IPS-20b (cell line): ENCODE data around the gene ITGB7.
A peak's percentile ranks its signal among the peaks of the same experiment; 100 is the strongest.

Source experiments
- H3K27ac ChIP-seq: one replicate; pipeline ENCODE4 v1.5.1; 2013; ENCODE audit warnings: low read length
- H3K27me3 ChIP-seq: 2 replicates; pipeline ENCODE4 v1.6.1; 2013; ENCODE audit warnings: mild to moderate bottlenecking, low read length, inconsistent platforms; ENCODE audit not compliant: insufficient read depth
- H3K36me3 ChIP-seq: 2 replicates; pipeline ENCODE4 v1.6.1; 2013; ENCODE audit warnings: low read depth, mild to moderate bottlenecking, inconsistent platforms, low read length, moderate library complexity; ENCODE audit not compliant: insufficient read depth
- H3K4me1 ChIP-seq: 2 replicates; pipeline ENCODE4 v1.6.1; 2013; ENCODE audit warnings: mild to moderate bottlenecking, control low read depth, inconsistent platforms, low read length, moderate library complexity; ENCODE audit not compliant: insufficient read depth
- H3K4me3 ChIP-seq: 2 replicates; pipeline ENCODE4 v1.5.1; 2013; ENCODE audit warnings: mild to moderate bottlenecking, low read length, inconsistent platforms
- H3K9ac ChIP-seq: 2 replicates; pipeline ENCODE4 v1.6.1; 2013; ENCODE audit warnings: low read depth, mild to moderate bottlenecking, inconsistent platforms, low read length, moderate library complexity
- H3K9me3 ChIP-seq: 2 replicates; pipeline ENCODE4 v1.6.1; 2013; ENCODE audit warnings: mild to moderate bottlenecking, low read depth, low read length, inconsistent platforms; ENCODE audit not compliant: insufficient read depth

ITGB7 gene, protein sequence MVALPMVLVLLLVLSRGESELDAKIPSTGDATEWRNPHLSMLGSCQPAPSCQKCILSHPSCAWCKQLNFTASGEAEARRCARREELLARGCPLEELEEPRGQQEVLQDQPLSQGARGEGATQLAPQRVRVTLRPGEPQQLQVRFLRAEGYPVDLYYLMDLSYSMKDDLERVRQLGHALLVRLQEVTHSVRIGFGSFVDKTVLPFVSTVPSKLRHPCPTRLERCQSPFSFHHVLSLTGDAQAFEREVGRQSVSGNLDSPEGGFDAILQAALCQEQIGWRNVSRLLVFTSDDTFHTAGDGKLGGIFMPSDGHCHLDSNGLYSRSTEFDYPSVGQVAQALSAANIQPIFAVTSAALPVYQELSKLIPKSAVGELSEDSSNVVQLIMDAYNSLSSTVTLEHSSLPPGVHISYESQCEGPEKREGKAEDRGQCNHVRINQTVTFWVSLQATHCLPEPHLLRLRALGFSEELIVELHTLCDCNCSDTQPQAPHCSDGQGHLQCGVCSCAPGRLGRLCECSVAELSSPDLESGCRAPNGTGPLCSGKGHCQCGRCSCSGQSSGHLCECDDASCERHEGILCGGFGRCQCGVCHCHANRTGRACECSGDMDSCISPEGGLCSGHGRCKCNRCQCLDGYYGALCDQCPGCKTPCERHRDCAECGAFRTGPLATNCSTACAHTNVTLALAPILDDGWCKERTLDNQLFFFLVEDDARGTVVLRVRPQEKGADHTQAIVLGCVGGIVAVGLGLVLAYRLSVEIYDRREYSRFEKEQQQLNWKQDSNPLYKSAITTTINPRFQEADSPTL

DNA sequence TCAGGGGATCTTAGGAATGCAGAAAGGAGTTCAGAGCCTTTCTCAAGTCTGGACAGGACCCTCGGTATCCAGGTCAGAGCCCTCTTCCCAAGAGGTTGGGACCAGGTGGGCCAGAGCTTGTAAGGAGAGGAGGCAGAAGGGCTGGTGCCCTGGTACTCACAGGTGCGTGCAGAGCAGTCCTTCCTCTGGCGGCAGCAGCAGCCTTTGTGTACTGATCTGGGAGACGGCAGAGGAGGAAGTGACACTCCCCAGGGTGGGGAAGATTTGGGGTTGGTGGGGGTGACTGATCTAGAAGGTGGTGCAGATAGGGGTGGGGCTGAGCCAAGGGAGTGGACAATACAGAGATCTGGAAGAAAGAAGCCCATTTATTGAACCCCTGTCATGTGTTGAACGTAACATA is at the start of gene ITGB7:
Gene ITGB7, minus strand, starts transcription at position 210 of the 400 bp plus-strand sequence. CDS start 6,808 bp downstream, outside the sequence.
- H3K4me1 ChIP-seq = peaks cover 3% of the 10 kb centered on the region; the same call in 1 of the 2 replicates
- no peak within 1 kb of the TSS for H3K9ac ChIP-seq
- peaks cover 21% of the 10 kb centered on the region for H3K36me3 ChIP-seq
- H3K27ac ChIP-seq = no peak within 1 kb of the TSS
- H3K27me3 ChIP-seq = no peaks in the 10 kb centered on the region
- H3K4me3 ChIP-seq = no peak within 1 kb of the TSS
- H3K9me3 ChIP-seq = no peaks in the 10 kb centered on the region

DNA sequence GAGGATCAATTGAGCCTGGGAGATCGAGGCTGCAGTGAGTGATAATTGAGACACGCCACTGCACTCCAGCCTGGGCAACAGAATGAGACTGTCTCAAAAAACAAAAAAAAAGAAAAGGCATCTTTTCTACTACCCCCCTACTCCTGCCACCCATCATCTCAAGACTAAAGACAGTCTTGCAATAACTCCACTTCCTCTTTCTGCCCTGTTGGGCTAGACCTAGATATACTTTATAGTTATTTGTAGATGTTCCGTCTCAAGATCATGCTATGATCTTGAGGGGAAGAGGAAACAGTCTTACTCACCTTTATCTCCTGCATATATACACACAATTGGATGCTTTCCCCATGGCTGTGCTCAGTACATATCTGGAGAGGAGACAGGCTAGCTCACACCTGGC is 48.9 kb upstream of the ITGB7 start:
- H3K9me3 ChIP-seq = no peaks in the 10 kb centered on the region
- peaks cover 8% of the 10 kb centered on the region; the same call in 1 of the 2 replicates for H3K4me1 ChIP-seq
- no peak overlapping the region for H3K27ac ChIP-seq
- H3K27me3 ChIP-seq = no peaks in the 10 kb centered on the region
- H3K9ac ChIP-seq = no peak overlapping the region
- no peak overlapping the region for H3K4me3 ChIP-seq
- peaks cover 12% of the 10 kb centered on the region; the same call in 1 of the 2 replicates for H3K36me3 ChIP-seq

DNA sequence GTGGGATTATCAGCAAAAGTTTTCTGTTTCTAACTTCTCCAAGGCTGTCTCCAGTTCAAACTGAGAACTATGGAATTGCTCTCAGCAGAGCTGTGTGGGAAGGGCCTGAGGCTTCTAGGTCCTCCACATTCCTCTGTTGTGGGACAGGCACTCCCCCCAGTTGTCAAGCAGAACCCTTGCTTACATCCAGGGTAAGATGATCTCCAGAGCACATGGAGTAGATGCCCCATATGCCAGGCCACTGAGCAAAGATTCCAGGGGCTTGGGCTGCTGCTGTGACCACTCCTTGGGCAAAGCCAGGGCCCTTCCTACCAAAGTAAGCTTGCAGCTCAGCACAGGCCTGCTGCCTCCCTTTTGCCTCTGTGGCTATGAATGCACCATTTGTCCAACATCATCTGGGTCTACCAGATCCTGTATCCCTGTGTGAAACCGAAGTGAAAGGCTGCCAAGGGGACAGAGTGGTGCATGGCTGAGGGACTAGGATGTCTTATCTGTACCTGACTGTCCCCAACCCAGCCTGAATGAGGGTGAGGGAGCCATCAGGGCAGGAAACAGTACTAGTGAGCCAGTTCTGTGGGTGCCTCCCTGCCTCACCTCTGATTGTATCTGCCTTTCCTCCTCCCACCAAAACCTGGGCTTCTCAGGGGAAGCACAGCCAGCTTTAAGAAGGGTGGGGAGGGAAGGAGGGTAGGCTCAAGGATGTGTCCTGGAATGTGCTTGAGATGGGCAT is 47.9 kb upstream of the ITGB7 start:
- Histone ChIP-seq H3K36me3 (peaks cover 12% of the 10 kb centered on the region; the same call in 1 of the 2 replicates), H3K27me3 (no peaks in the 10 kb centered on the region), H3K4me3 (no peak overlapping the region), H3K9ac (no peak overlapping the region), H3K27ac (no peak overlapping the region), H3K4me1 (peaks cover 8% of the 10 kb centered on the region; the same call in 1 of the 2 replicates), H3K9me3 (no peaks in the 10 kb centered on the region)

DNA sequence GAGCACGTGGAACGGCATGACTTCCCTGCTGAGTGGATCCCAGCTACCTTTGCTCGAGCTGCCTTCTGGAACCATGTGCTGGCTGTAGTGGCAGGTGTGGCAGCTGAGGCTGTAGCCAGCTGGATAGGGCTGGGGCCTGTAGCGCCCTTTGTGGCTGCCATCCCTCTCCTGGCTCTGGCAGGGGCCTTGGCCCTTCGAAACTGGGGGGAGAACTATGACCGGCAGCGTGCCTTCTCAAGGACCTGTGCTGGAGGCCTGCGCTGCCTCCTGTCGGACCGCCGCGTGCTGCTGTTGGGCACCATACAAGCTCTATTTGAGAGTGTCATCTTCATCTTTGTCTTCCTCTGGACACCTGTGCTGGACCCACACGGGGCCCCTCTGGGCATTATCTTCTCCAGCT is 46.2 kb upstream of the ITGB7 start:
- H3K9ac ChIP-seq = no peak overlapping the region
- peaks cover 8% of the 10 kb centered on the region; the same call in 1 of the 2 replicates for H3K4me1 ChIP-seq
- peaks cover 12% of the 10 kb centered on the region; the same call in 1 of the 2 replicates for H3K36me3 ChIP-seq
- no peaks in the 10 kb centered on the region for H3K9me3 ChIP-seq
- no peak overlapping the region for H3K27ac ChIP-seq
- H3K27me3 ChIP-seq = no peaks in the 10 kb centered on the region
- H3K4me3 ChIP-seq = no peak overlapping the region; the same call in 1 of the 2 replicates

DNA sequence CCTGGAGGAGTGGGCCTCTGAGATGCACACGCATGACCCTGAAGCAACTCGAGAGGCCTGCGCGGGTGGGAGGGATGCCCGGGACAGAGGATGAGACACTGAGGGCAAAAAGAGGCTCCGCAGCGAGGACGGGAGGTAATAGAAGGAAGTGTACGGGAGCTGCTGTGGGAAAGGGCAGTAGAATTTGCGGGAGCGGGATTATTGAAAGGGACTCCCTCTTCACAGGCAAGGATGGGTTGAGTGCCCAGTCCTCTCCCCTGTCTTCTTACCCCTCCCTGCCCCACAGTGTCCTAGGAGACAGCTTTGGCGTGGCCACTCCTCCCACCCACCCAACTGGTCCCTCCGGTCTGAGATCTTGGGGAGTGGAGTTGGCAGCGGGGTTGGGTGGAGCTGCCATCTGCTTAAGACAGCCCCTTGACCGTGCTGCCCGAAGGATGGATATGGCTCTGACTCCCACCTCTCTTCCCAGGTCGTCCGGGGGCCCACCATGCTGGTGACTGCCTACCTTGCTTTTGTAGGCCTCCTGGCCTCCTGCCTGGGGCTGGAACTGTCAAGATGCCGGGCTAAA is 45.4 kb upstream of the ITGB7 start:
- Histone ChIP-seq H3K27ac (no peak overlapping the region), H3K4me1 (peaks cover 8% of the 10 kb centered on the region; the same call in 1 of the 2 replicates)

DNA sequence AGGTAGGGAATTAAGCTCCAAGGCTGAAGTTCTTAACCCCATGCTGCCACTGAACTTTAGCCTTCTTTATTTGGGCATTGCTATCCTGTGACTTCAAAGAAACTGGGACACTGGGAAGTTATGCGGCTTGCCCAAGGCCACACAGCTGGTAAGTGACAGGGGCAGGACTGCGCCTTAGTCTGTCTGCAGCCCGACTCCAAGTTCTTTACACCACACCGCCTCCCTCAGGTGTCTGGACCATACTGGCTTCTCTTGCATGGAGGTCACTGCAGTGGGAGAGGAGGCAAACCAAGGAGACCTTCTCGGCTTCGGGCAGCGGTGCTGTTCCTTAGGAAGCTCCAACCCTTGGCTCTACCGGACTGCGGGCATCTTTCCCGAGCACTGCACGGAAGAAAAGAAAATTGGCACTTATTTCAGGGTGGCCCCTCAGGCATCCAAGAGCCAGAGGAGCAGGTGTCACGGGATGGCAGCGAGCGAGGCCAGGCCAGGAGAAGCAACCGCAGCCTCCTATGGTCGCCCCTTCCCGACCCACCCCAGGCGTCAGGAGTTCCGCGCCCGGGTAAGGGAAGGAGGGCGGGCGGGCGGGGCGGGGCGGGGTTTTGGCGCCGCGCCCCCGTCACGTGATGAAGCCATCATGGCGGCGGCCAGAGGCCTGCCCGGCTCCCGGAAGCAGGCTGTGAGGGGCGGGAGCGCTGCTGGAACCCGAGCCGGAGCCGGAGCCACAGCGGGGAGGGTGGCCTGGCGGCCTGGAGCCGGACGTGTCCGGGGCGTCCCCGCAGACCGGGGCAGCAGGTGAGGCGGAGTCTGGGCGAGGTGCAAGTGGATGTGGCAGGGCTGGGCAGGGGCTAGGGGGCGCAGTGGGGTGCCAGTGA is 44.7 kb upstream of the ITGB7 start:
- Histone ChIP-seq H3K27me3 (no peaks in the 10 kb centered on the region), H3K27ac (no peak overlapping the region), H3K36me3 (peaks cover 12% of the 10 kb centered on the region; the same call in 1 of the 2 replicates), H3K9ac (peak overlapping the region; percentile 91), H3K9me3 (no peaks in the 10 kb centered on the region), H3K4me3 (peak overlapping the region; percentile 96), H3K4me1 (peaks cover 8% of the 10 kb centered on the region; the same call in 1 of the 2 replicates)

More for the DNA sequence above, 45.4 kb upstream of the ITGB7 start:
- Histone ChIP-seq H3K9me3 (no peaks in the 10 kb centered on the region), H3K27me3 (no peaks in the 10 kb centered on the region), H3K4me3 (peak overlapping the region; percentile 96), H3K9ac (peak overlapping the region; percentile 91), H3K36me3 (peaks cover 12% of the 10 kb centered on the region; the same call in 1 of the 2 replicates)

DNA sequence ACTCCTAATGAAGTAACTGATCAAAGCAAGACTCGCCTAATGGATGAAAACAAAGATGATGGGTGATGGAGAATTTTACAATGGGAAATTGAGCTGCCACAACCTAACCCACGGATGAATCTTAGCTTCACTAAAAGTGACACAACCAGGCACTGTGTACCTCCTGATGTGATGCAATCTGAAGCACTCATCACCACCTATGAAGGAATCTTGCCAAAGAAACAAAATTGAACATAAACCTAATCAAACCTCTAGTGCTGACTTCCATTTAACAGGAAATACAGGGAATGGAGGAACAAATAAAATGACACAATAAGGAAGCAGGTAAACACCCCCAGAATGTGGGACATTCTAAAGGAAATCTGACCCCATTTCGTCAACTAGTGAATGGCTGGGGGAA is 38.2 kb upstream of the ITGB7 start:
- H3K27me3 ChIP-seq = no peaks in the 10 kb centered on the region
- H3K4me3 ChIP-seq = no peak overlapping the region
- H3K36me3 ChIP-seq = no peaks in the 10 kb centered on the region
- H3K9ac ChIP-seq = no peak overlapping the region
- no peaks in the 10 kb centered on the region for H3K9me3 ChIP-seq
- H3K27ac ChIP-seq = no peak overlapping the region
- peaks cover 23% of the 10 kb centered on the region for H3K4me1 ChIP-seq

DNA sequence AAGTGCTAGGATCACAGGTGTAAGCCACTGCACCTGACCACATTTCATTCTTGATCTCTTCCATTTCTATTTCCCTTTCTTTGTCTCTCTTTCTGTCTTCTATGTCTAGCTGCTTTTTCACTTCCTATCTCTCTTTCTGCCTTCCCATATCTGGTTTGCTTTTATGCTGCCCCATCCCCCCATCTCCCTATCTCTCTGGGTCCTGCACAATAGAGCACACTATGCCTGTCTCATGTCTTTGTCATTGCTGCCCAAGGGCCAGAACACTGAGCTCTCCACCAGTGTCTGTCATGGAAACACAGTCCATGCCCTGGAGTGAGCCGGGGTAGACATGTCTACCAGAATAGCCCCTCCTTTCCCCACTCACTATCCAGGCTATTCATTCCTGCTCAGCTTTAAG is 37.3 kb upstream of the ITGB7 start:
- H3K4me1 ChIP-seq = peaks cover 23% of the 10 kb centered on the region
- no peak overlapping the region for H3K27ac ChIP-seq
- H3K9me3 ChIP-seq = no peaks in the 10 kb centered on the region
- H3K27me3 ChIP-seq = no peaks in the 10 kb centered on the region
- no peak overlapping the region for H3K4me3 ChIP-seq
- H3K36me3 ChIP-seq = no peaks in the 10 kb centered on the region
- no peak overlapping the region for H3K9ac ChIP-seq

DNA sequence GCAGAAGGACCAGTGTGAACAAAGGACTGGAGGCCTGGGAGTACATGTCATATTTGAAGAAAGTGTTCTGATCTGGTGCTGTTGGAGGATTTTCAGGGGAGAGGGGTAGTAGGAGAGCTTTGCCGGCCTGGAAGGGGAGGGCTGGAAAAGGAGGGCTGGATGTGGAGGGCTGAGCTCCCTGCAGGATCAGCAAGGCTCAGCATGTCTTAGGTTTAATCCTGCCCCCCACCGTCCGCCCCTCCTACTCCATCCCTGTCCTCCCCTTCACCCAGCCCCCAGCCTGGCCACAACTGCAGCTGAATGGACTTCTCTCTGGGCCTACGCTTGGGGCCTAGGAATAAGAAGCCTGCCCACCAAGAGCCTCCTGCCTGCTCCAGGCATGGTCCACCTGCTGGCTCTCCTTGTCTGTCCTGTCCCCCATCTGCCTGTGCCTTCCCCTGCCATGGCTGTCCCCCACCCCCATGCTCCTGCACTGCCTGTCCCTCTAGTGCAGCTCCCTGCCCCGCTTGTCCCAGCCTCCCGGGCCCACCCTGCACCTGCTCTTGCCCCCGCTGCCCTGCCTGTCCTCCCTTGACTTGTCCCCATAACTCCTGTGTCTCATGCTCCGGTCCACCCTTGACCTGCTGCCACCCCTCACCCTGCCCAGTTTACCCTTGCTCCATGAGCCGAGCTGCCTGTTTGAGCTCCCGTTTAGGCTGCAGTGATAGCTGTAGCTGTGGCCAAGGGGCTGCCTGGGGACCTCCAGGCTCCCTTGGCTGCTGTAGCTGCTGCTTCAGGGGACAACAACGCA is 34.8 kb upstream of the ITGB7 start:
- Histone ChIP-seq H3K9me3 (no peaks in the 10 kb centered on the region), H3K27ac (no peak overlapping the region), H3K9ac (peak overlapping the region; percentile 53; the same call in 1 of the 2 replicates), H3K4me3 (no peak overlapping the region; the same call in 1 of the 2 replicates), H3K36me3 (no peaks in the 10 kb centered on the region), H3K27me3 (no peaks in the 10 kb centered on the region), H3K4me1 (peaks cover 23% of the 10 kb centered on the region)
